ENCODE measurements around the gene OR2B2. TPM values are rescaled to one million over a fixed set of nuclear protein-coding genes. Genes with fewer than 3 reads are reported as not detected.

Gene OR2B2
- total and polyA plus RNA-seq, 8 donors, result not detected

DNA sequence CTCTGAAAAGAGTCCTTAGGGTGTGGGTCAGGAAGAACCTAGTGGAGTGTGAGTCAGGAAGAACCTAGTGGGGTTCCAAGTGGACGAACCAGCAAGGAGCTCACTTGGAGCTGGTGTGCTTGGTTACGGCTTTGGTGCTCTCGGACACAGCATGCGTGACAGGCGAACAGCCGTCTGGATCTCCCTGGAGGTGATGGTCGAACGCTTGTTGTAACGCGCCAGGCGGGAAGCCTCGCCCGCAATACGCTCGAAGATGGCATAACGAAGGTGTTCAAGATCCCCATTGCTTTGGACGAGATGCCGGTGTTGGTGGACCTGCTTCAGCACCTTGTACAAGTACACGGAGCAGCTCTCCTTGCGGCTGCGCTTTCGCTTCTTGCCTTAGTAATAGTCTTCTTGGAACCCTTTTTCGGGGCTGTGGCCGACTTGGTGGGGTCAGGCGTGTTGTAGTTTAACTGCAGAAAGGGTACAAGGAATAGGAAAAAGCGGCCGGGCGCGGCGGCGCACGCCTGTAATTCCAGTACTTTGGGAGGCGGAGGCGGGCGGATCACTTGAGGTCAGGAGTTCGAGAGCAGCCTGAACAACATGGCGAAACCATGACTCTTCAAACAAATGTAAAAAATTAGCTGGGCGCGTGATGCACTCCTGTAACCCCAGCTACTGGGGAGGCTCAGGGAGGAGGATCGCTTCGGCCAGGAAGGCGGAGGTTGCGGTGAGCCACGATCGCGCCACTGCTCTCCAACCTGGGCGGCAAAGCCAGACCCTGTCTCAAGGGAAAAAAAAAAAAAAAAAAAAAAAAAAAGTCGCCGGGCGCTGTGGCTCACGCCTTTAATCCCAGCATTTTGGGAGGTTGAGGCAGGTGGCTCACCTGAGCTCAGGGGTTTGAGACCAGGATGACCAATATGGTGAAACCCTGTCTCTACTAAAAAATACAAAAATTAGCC lies 48.0 kb downstream of the OR2B2 start:
- Histone ChIP-seq H3K4me1 (peaks cover 8 to 34% of the 10 kb centered on the region in 2 donors), H3K36me3 (no peaks in the 10 kb centered on the region), H3K27me3 (peaks cover 0 to 39% of the 10 kb centered on the region in 2 donors), H3K4me3 (peak overlapping the region; percentile 52 to 62), H3K9me3 (no peaks in the 10 kb centered on the region), H3K27ac (peak overlapping the region; percentile 83 to 85)
- peak; percentile 37 to 76 (median 44) for DNase-seq
- intact Hi-C loops (cut with DNase I), result no loop called here
- ATAC-seq, result peak; percentile 3
- no peak for TF ChIP-seq CTCF (IDR thresholded peaks at IDR 0.05)

GRCh38 chr6:27862396-27863066 lies 49.7 kb downstream of the OR2B2 start:
- ATAC-seq, result no peak
- Histone ChIP-seq H3K27ac (no peak overlapping the region), H3K4me3 (no peak overlapping the region), H3K9me3 (no peaks in the 10 kb centered on the region), H3K27me3 (peaks cover 0 to 22% of the 10 kb centered on the region in 2 donors), H3K36me3 (no peaks in the 10 kb centered on the region), H3K4me1 (peaks cover 8 to 30% of the 10 kb centered on the region in 2 donors)
- no peak for DNase-seq
- intact Hi-C loops (cut with DNase I), result no loop called here
- no peak for TF ChIP-seq CTCF (IDR thresholded peaks at IDR 0.05)

DNA sequence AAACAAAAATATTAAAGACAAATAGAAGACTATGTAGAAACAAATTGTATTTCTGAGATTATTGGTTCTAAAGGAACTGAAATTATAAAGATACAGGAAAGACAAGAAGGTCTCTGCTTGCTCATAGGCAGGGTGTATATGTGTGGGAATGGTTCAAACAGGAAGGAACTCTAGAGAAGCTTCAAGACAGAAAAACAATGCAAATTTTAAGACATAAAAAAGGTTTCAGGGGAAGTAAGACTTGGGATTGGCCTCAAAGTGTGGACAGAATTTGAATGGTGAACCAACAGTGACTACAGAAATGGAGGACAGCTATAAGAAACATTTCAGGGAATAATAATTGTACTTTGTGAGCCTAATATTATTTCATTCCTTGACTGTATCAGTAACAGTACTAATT lies 50.3 kb downstream of the OR2B2 start:
- H3K27ac ChIP-seq, result no peak overlapping the region
- peaks cover 0 to 15% of the 10 kb centered on the region in 2 donors for H3K27me3 ChIP-seq
- no peaks in the 10 kb centered on the region for H3K36me3 ChIP-seq
- ATAC-seq (no peak), DNase-seq (no peak)
- no peaks in the 10 kb centered on the region for H3K9me3 ChIP-seq
- peaks cover 5 to 23% of the 10 kb centered on the region in 2 donors for H3K4me1 ChIP-seq
- H3K4me3 ChIP-seq, result no peak overlapping the region
- no peak for TF ChIP-seq CTCF (IDR thresholded peaks at IDR 0.05)
- intact Hi-C loops (cut with DNase I), result no loop called here

GRCh38 chr6:27861276-27861840 lies 50.8 kb downstream of the OR2B2 start:
- Histone ChIP-seq H3K27me3 (peaks cover 0 to 10% of the 10 kb centered on the region in 2 donors), H3K4me3 (no peak overlapping the region), H3K9me3 (no peaks in the 10 kb centered on the region), H3K27ac (no peak overlapping the region), H3K4me1 (peaks cover 0 to 18% of the 10 kb centered on the region in 2 donors), H3K36me3 (no peaks in the 10 kb centered on the region)
- intact Hi-C loops (cut with DNase I), result no loop called here
- ATAC-seq (no peak), DNase-seq (no peak)
- no peak for TF ChIP-seq CTCF (IDR thresholded peaks at IDR 0.05)

Other genes starting within 250 kb of the OR2B2 start
- not detected for gene OR2B6, start 44.8 kb upstream of the OR2B2 start, total RNA-seq
- under 1 TPM in 5 of 6 donors, not detected in 1; 0.17 to 0.49 (median 0.30) TPM for gene OR2B6, start 44.8 kb upstream of the OR2B2 start, polyA plus RNA-seq (ENCODE audit: insufficient read length in 6 of 6)
- gene ZNF165, start 168.2 kb upstream of the OR2B2 start, total RNA-seq, result 1 to 10 TPM; 3.4 to 4.2 TPM
- gene ZNF165, start 168.2 kb upstream of the OR2B2 start, polyA plus RNA-seq (ENCODE audit: insufficient read length in 6 of 6), result 1 to 10 TPM; 2.4 to 3.8 (median 2.9) TPM
- 1 to 10 TPM; 3.0 to 4.6 TPM for gene ZSCAN16, start 212.2 kb upstream of the OR2B2 start, total RNA-seq
- 10 to 100 TPM in 5 of 6 donors, 1 to 10 TPM in 1; 8.9 to 12.0 (median 10.3) TPM for gene ZSCAN16, start 212.2 kb upstream of the OR2B2 start, polyA plus RNA-seq (ENCODE audit: insufficient read length in 6 of 6)
- gene ZKSCAN8, start 229.5 kb upstream of the OR2B2 start, total RNA-seq, result 10 to 100 TPM; 14.1 to 15.4 TPM
- 10 to 100 TPM; 40.5 to 50.2 (median 45.6) TPM for gene ZKSCAN8, start 229.5 kb upstream of the OR2B2 start, polyA plus RNA-seq (ENCODE audit: insufficient read length in 6 of 6)